ENCODE results near the gene DGKI.

DNA sequence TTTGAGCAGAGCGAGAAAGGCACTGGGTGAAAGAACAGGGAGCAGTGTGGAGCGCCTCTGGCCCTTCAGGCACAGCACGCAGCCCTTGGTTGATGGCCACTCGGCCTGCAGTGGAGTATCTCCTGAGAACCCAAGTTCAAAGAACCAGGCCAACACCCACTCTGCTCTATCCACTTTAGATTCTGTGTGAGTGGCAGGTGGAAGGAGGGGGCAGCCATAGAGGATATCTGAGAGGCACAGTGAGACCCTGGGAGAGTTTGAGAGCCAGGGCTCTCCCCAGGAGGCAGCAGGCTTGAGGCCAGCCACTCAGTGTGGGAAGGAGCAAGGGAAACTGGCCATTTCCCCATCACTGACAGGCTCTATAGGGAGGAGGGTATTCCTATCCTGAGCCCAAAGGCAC, 450.7 kb downstream of the DGKI start:
- TF ChIP-seq, protein P1, sequence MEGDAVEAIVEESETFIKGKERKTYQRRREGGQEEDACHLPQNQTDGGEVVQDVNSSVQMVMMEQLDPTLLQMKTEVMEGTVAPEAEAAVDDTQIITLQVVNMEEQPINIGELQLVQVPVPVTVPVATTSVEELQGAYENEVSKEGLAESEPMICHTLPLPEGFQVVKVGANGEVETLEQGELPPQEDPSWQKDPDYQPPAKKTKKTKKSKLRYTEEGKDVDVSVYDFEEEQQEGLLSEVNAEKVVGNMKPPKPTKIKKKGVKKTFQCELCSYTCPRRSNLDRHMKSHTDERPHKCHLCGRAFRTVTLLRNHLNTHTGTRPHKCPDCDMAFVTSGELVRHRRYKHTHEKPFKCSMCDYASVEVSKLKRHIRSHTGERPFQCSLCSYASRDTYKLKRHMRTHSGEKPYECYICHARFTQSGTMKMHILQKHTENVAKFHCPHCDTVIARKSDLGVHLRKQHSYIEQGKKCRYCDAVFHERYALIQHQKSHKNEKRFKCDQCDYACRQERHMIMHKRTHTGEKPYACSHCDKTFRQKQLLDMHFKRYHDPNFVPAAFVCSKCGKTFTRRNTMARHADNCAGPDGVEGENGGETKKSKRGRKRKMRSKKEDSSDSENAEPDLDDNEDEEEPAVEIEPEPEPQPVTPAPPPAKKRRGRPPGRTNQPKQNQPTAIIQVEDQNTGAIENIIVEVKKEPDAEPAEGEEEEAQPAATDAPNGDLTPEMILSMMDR (IDR thresholded peaks at IDR 0.05; ENCODE audit: low read depth, low read length, poor library complexity, severe bottlenecking): no peak
- TF ChIP-seq EZH2phosphoT487 (IDR thresholded peaks at IDR 0.05; ENCODE audit: borderline replicate concordance, low read length): no peak
